H1 (cell line): ENCODE data around the gene CLCA1. TPM values are rescaled to one million over a fixed set of nuclear protein-coding genes. Genes with fewer than 3 reads are reported as not detected.

Experiments
- CTCF ChIA-PET: fragments of 300-600 bp; sonication (Branson Sonifier 250); formaldehyde crosslinking; loops from one replicate; lab custom pipeline; 2021; ENCODE audit not compliant: partially characterized antibody; lab: Charles Lee
- POLR2A ChIA-PET: fragments of 300-600 bp; sonication (Branson Sonifier 250); formaldehyde crosslinking; loops from one replicate; lab custom pipeline; 2021; ENCODE audit warnings: inconsistent platforms; ENCODE audit not compliant: partially characterized antibody; lab: Charles Lee
- DNase-seq, 2 experiments: peaks; one replicate each; pipeline versions ENCODE4 v3.0.0 to v3.0.0-alpha.2; 2010 to 2022; ENCODE audit warnings: low spot score in 2 of 2, low read depth in 1 of 2, mixed read lengths in 1 of 2
- FAIRE-seq: peaks from 2 replicates; lab custom pipeline; 2011; peaks lifted over from hg19 to GRCh38; lab: Jason Lieb, UNC
- H2AFZ ChIP-seq: 2 replicates; pipeline ENCODE4 v1.8.1; 2012; ENCODE audit warnings: low read length, inconsistent platforms
- H2AK5ac ChIP-seq: 2 replicates; pipeline ENCODE4 v1.6.1; 2013; ENCODE audit warnings: low read depth, low read length
- H2BK120ac ChIP-seq: replicated peaks from 2 replicates; pipeline ENCODE3; 2013; ENCODE audit warnings: low read depth, low read length, inconsistent platforms
- H2BK12ac ChIP-seq: 2 replicates; pipeline ENCODE4 v1.6.1; 2013; ENCODE audit warnings: low read depth, low read length
- H2BK15ac ChIP-seq: 2 replicates; pipeline ENCODE4 v1.6.1; 2013; ENCODE audit warnings: low read length
- H2BK20ac ChIP-seq: 2 replicates; pipeline ENCODE4 v1.6.1; 2013; ENCODE audit warnings: low read length
- H2BK5ac ChIP-seq: 2 replicates; pipeline ENCODE4 v1.6.1; 2013; ENCODE audit warnings: low read depth, low read length
- H3K14ac ChIP-seq: 2 replicates; pipeline ENCODE4 v1.6.1; 2013; ENCODE audit warnings: inconsistent platforms; ENCODE audit not compliant: insufficient read length
- H3K18ac ChIP-seq: 2 replicates; pipeline ENCODE4 v1.6.1; 2013; ENCODE audit warnings: low read length; ENCODE audit errors: extremely low read depth
- H3K23ac ChIP-seq: 2 replicates; pipeline ENCODE4 v1.6.1; 2013; ENCODE audit warnings: inconsistent platforms; ENCODE audit not compliant: insufficient read length
- H3K23me2 ChIP-seq: 2 replicates; pipeline ENCODE4 v1.6.1; 2013; ENCODE audit warnings: low read depth, low read length
- H3K27ac ChIP-seq: 2 replicates; pipeline ENCODE4 v1.6.1; 2011; ENCODE audit warnings: low read depth, low read length, inconsistent platforms
- H3K27me3 ChIP-seq, 4 experiments: replicated peaks in 1 of 4; 1 replicate in 1 of 4; 2 replicates in 3 of 4; pipeline versions ENCODE4 v1.6.1 to v1.8.1; 2011 to 2013; ENCODE audit warnings: low read length in 3 of 4, mild to moderate bottlenecking in 3 of 4, inconsistent platforms in 2 of 4, mixed read lengths in 2 of 4, moderate library complexity in 1 of 4; ENCODE audit not compliant: control insufficient read depth in 3 of 4, insufficient read depth in 3 of 4; ENCODE audit errors: extremely low read depth in 1 of 4
- H3K36me3 ChIP-seq, 4 experiments: 2 replicates each; pipeline versions ENCODE4 v1.6.1 to v1.8.1; 2011 to 2013; ENCODE audit warnings: mild to moderate bottlenecking in 4 of 4, low read length in 3 of 4, moderate library complexity in 2 of 4, control low read depth in 1 of 4, inconsistent platforms in 1 of 4; ENCODE audit not compliant: insufficient read depth in 4 of 4, control insufficient read depth in 2 of 4
- H3K4ac ChIP-seq: replicated peaks from 2 replicates; pipeline ENCODE3; 2013; ENCODE audit warnings: low read length, low read depth, mixed read lengths, inconsistent platforms; ENCODE audit not compliant: insufficient read length
- H3K4me1 ChIP-seq, 4 experiments: replicated peaks in 1 of 4; 1 replicate in 1 of 4; 2 replicates in 3 of 4; pipeline versions ENCODE4 v1.6.1 to v1.8.1; 2011 to 2013; ENCODE audit warnings: low read length in 3 of 4, inconsistent platforms in 2 of 4, mixed read lengths in 1 of 4; ENCODE audit not compliant: insufficient read depth in 4 of 4, control insufficient read depth in 3 of 4
- H3K4me2 ChIP-seq, 2 experiments: 2 replicates each; pipeline versions ENCODE4 v1.6.1 to v1.8.1; 2011 to 2013; ENCODE audit warnings: low read depth in 2 of 2, low read length in 2 of 2, control low read depth in 1 of 2, inconsistent platforms in 1 of 2, mild to moderate bottlenecking in 1 of 2; ENCODE audit not compliant: insufficient read depth in 1 of 2
- H3K4me3 ChIP-seq, 4 experiments: fragments of 200-600, 300-600 bp in 1 of 4; sonication (generic), shearing (Covaris generic), sonication (Bioruptor Twin) in 1 of 4; 2 replicates each; pipeline versions ENCODE4 v1.5.1 to v1.8.1; 2011 to 2016; ENCODE audit warnings: low read length in 4 of 4, low read depth in 3 of 4, control low read depth in 2 of 4, inconsistent platforms in 2 of 4, mild to moderate bottlenecking in 2 of 4, mixed read lengths in 1 of 4, moderate library complexity in 1 of 4; ENCODE audit not compliant: insufficient read depth in 2 of 4; ENCODE audit errors: extremely low read depth in 1 of 4
- H3K56ac ChIP-seq: replicated peaks from 2 replicates; pipeline ENCODE3; 2013; ENCODE audit warnings: low read depth, mild to moderate bottlenecking, mixed read lengths, low read length, inconsistent platforms; ENCODE audit not compliant: insufficient read length
- H3K79me1 ChIP-seq: 2 replicates; pipeline ENCODE4 v1.6.1; 2013; ENCODE audit warnings: low read depth, low read length, control low read depth
- H3K79me2 ChIP-seq, 2 experiments: 2 replicates each; pipeline versions ENCODE4 v1.6.1 to v1.8.1; 2012 to 2013; ENCODE audit warnings: low read length in 2 of 2, mild to moderate bottlenecking in 2 of 2, inconsistent platforms in 1 of 2; ENCODE audit not compliant: insufficient read depth in 2 of 2, control insufficient read depth in 1 of 2
- H3K9ac ChIP-seq, 4 experiments: replicated peaks in 1 of 4; 1 replicate in 1 of 4; 2 replicates in 3 of 4; pipeline versions ENCODE4 v1.6.1 to v1.8.1; 2011 to 2013; ENCODE audit warnings: low read depth in 3 of 4, low read length in 3 of 4, control low read depth in 2 of 4, mild to moderate bottlenecking in 2 of 4, moderate library complexity in 2 of 4, inconsistent platforms in 1 of 4; ENCODE audit errors: extremely low read depth in 1 of 4
- H3K9me3 ChIP-seq, 2 experiments: 2 replicates each; pipeline versions ENCODE4 v1.6.1 to v1.8.1; 2012 to 2013; ENCODE audit warnings: mild to moderate bottlenecking in 2 of 2, moderate library complexity in 2 of 2, control low read depth in 1 of 2, inconsistent platforms in 1 of 2, low read depth in 1 of 2, low read length in 1 of 2, mixed read lengths in 1 of 2; ENCODE audit not compliant: insufficient read depth in 2 of 2
- H4K20me1 ChIP-seq, 2 experiments: replicated peaks in 1 of 2; 2 replicates each; pipeline versions ENCODE3 to v1.8.1; 2011 to 2013; ENCODE audit warnings: inconsistent platforms in 2 of 2, low read length in 2 of 2, mild to moderate bottlenecking in 1 of 2; ENCODE audit not compliant: insufficient read depth in 2 of 2, control insufficient read depth in 1 of 2
- H4K5ac ChIP-seq: 2 replicates; pipeline ENCODE4 v1.6.1; 2013; ENCODE audit warnings: low read length, low read depth, mixed read lengths, inconsistent platforms; ENCODE audit not compliant: insufficient read length
- H4K8ac ChIP-seq: 2 replicates; pipeline ENCODE4 v1.8.0; 2013; ENCODE audit warnings: mild to moderate bottlenecking, moderate library complexity, low read length, inconsistent platforms; ENCODE audit not compliant: insufficient read depth; ENCODE audit errors: extremely low read depth
- H4K91ac ChIP-seq: replicated peaks from 2 replicates; pipeline ENCODE3; 2013; ENCODE audit warnings: low read length, mixed read lengths, inconsistent platforms; ENCODE audit not compliant: insufficient read length
- TEAD4 ChIP-seq: IDR thresholded peaks from 2 replicates; pipeline ENCODE4 v1.6.1; 2012; ENCODE audit warnings: low read depth, low read length, inconsistent platforms, mixed read lengths
- WGBS, 2 experiments: shearing (Covaris generic) in 1 of 2; methylation state at CpG; one replicate each; pipeline versions ENCODE4 v1.1.6 to v1.1.7; 2013 to 2015; ENCODE audit warnings: low lambda C conversion rate in 2 of 2, mixed read lengths in 2 of 2, inconsistent platforms in 1 of 2, low coverage in 1 of 2, missing lambda C conversion rate in 1 of 2; ENCODE audit not compliant: insufficient replicate concordance in 2 of 2, insufficient coverage in 1 of 2, insufficient read length in 1 of 2; ENCODE audit errors: extremely low coverage in 1 of 2, missing lambda C conversion rate in 1 of 2; 5-methylcytosine and 5-hydroxymethylcytosine counted together
- polyA plus RNA-seq, 7 experiments: library from polyadenylated mRNA; depleted of rRNA in 3 of 7; stranded (reverse) in 5 of 7; unstranded in 2 of 7; fragments of >200 nt in 5 of 7; fragments of 200-250 nt in 2 of 7; gene quantifications; 1 replicate in 5 of 7; 2 replicates in 1 of 7; 4 replicates in 1 of 7; pipeline versions ENCODE4 v1.2.1 to v1.2.3, GENCODE V29; 2011 to 2013; ENCODE audit warnings: missing spikeins in 2 of 7, mixed read lengths in 2 of 7
- total RNA-seq: library from RNA; stranded (reverse); fragmentation: NEBNext Ultra II Directional; extraction: Animal tissue kit (Norgen Biotek cat#: 25700); gene quantifications from 2 replicates; pipeline ENCODE4 v1.2.1, GENCODE V29; 2021

The CLCA1 gene
- total and polyA plus RNA-seq, 2 of the 8 experiments (the other 6 are each of a cell fraction or from before 2014, with no cell fraction given) = not detected

GRCh38 chr1:86460998-86461397 is 7.7 kb upstream of the CLCA1 start:
- H3K23me2 ChIP-seq = no peaks in the 10 kb centered on the region
- no peaks in the 10 kb centered on the region for H3K4me1 ChIP-seq
- FAIRE-seq (no peak), DNase-seq (no peak)
- H3K4me3 ChIP-seq = no peak overlapping the region
- no peak overlapping the region for H3K18ac ChIP-seq
- H2BK12ac ChIP-seq = no peak overlapping the region
- no peak overlapping the region for H4K5ac ChIP-seq
- H3K4me2 ChIP-seq = no peak overlapping the region
- H3K27me3 ChIP-seq = no peaks in the 10 kb centered on the region; a peak in 1 of 7 replicates
- H4K20me1 ChIP-seq = no peaks in the 10 kb centered on the region
- H2BK20ac ChIP-seq = no peak overlapping the region
- no peaks in the 10 kb centered on the region for H3K79me2 ChIP-seq
- H2BK15ac ChIP-seq = no peak overlapping the region
- peak overlapping the region; percentile 37; the same call in 1 of the 2 replicates for H2AFZ ChIP-seq
- no peaks in the 10 kb centered on the region for H3K79me1 ChIP-seq
- TF ChIP-seq TEAD4 = no peak
- no peak overlapping the region for H4K91ac ChIP-seq
- H3K9me3 ChIP-seq = no peaks in the 10 kb centered on the region
- H2BK5ac ChIP-seq = no peak overlapping the region
- no peaks in the 10 kb centered on the region for H3K36me3 ChIP-seq
- H3K9ac ChIP-seq = no peak overlapping the region
- 50% methylated on average over 1 of the region's 1 CpG; no CpG with 5 or more reads in 1 of the 2 experiments for WGBS, 2 experiments
- ChIA-PET POLR2A (no interaction called here), CTCF (interaction anchor here (0.9 to 7.0 kb wide), 3 partner anchors 10 to 40 kb away, joined by 3 to 41 read pairs (median 8); no protein-coding TSS in a partner anchor)
- no peak overlapping the region for H3K14ac ChIP-seq
- H2BK120ac ChIP-seq = no peak overlapping the region
- H2AK5ac ChIP-seq = no peak overlapping the region
- no peak overlapping the region for H3K27ac ChIP-seq
- no peak overlapping the region for H4K8ac ChIP-seq
- no peak overlapping the region for H3K23ac ChIP-seq
- H3K4ac ChIP-seq = no peak overlapping the region
- H3K56ac ChIP-seq = no peak overlapping the region
